Nephron progenitor cell (in vitro differentiated cells): ENCODE measurements around the gene PLXNA4.

Source experiments
- DNase-seq: peaks from one replicate; pipeline ENCODE4 v3.0.0; 2021
- H3K27ac Mint-ChIP-seq: 2 replicates; pipeline ENCODE4 v1.8.0; 2021; ENCODE audit warnings: mild to moderate bottlenecking, moderate library complexity, mixed read lengths
- H3K27me3 Mint-ChIP-seq: 2 replicates; pipeline ENCODE4 v1.8.0; 2021; ENCODE audit warnings: mild to moderate bottlenecking, low read depth, mixed read lengths; ENCODE audit not compliant: poor library complexity
- H3K36me3 Mint-ChIP-seq: 2 replicates; pipeline ENCODE4 v1.8.0; 2021; ENCODE audit warnings: low read depth, mixed read lengths
- H3K4me1 Mint-ChIP-seq: 2 replicates; pipeline ENCODE4 v1.8.0; 2021; ENCODE audit warnings: mixed read lengths
- H3K4me3 Mint-ChIP-seq: 2 replicates; pipeline ENCODE4 v1.8.0; 2021; ENCODE audit warnings: mild to moderate bottlenecking, moderate library complexity, mixed read lengths
- H3K9me3 Mint-ChIP-seq: 2 replicates; pipeline ENCODE4 v1.8.0; 2021; ENCODE audit warnings: mild to moderate bottlenecking, moderate library complexity, mixed read lengths
- TF ChIP-seq, protein P1 (sequence below): fragments of 200-600 bp; sonication (generic); IDR thresholded peaks from 2 replicates; pipeline ENCODE4 v1.5.0; 2021; ENCODE audit warnings: antibody characterized with exemption

The PLXNA4 gene

DNA sequence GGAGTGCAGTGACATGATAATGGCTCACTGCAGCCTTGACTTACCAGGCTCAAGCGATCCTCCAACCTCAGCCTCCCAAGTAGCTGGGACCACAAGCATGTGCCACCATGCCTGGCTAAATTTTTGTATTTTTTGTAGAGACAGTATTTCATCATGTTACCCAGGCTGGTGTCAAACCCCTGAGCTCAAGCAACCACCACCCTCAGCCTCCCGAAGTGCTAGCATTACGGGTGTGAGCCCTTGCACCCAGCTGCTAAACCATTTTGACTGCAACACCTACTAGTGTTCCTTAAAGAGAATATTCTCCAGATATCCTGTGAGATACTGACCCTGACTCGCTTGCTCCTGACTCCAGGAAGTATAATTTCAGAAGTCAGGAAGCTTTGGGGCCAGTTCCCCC, 85.8 kb downstream of the PLXNA4 start:
- Mint-ChIP-seq H3K27ac (no peak overlapping the region), H3K9me3 (peaks cover 10% of the 10 kb centered on the region), H3K36me3 (peaks cover 7% of the 10 kb centered on the region), H3K27me3 (peaks cover 26% of the 10 kb centered on the region), H3K4me1 (peaks cover 48% of the 10 kb centered on the region), H3K4me3 (no peak overlapping the region)
- no peak for DNase-seq
- TF ChIP-seq, protein P1, sequence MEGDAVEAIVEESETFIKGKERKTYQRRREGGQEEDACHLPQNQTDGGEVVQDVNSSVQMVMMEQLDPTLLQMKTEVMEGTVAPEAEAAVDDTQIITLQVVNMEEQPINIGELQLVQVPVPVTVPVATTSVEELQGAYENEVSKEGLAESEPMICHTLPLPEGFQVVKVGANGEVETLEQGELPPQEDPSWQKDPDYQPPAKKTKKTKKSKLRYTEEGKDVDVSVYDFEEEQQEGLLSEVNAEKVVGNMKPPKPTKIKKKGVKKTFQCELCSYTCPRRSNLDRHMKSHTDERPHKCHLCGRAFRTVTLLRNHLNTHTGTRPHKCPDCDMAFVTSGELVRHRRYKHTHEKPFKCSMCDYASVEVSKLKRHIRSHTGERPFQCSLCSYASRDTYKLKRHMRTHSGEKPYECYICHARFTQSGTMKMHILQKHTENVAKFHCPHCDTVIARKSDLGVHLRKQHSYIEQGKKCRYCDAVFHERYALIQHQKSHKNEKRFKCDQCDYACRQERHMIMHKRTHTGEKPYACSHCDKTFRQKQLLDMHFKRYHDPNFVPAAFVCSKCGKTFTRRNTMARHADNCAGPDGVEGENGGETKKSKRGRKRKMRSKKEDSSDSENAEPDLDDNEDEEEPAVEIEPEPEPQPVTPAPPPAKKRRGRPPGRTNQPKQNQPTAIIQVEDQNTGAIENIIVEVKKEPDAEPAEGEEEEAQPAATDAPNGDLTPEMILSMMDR = no peak

DNA sequence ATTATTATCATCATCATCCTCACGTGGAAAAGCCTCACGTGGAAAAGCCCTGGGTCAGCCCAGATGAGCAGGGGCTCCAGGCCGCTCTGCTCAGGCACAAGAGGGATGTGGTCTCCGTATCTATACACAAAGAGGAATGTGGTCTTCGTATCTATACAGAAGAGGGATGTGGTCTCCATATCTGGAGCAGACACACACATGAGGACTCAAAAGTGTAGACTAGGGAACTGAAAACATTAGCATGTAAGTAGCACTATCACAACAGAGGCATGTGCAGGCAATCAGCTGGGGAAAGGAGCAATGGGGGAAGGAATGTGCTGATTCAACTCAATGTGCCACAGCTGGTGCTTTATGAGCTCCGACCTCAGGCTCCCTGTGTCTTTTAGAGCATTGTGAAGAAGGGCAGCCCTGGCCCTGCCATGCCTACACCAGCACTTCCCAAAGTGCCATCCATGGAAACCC, 86.5 kb downstream of the PLXNA4 start:
- peaks cover 7% of the 10 kb centered on the region for H3K36me3 Mint-ChIP-seq
- peaks cover 55% of the 10 kb centered on the region for H3K4me1 Mint-ChIP-seq
- H3K27ac Mint-ChIP-seq = no peak overlapping the region
- TF ChIP-seq, protein P1 = no peak
- peaks cover 26% of the 10 kb centered on the region for H3K27me3 Mint-ChIP-seq
- H3K4me3 Mint-ChIP-seq = no peak overlapping the region
- DNase-seq = no peak
- H3K9me3 Mint-ChIP-seq = peaks cover 10% of the 10 kb centered on the region

DNA sequence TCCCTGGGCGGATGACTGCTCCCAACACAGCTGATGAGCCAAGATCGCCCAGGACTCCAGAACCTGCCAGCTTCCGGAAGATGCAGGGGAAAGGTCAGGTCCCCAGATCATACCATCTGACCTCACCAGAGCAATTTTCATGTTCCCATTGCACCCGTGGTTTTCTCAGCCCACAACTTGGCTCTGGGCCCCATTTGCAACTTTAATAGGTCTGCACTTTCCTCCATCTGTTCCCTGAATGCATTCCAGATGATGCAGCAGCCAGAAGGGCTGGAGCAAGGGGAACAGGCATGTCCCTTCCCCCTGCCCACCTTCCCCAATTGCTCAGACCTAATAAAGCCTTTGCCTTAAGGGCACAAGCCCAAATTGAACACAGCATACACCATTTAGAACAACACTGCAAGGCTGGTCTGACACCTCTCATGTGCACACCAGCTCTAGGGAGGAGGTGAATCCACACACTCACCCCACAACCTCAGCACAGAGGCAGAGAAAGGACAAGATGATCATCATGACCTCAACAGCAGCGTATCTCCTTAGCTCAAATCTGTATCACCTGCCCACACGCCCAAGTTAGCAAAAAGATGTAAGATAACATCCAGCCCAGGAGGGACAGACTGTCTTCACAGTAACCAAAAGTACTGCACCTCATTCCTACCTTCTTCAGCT, 87.5 kb downstream of the PLXNA4 start:
- TF ChIP-seq, protein P1 = no peak
- Mint-ChIP-seq H3K4me3 (no peak overlapping the region), H3K27me3 (peaks cover 35% of the 10 kb centered on the region), H3K27ac (no peak overlapping the region), H3K9me3 (peaks cover 10% of the 10 kb centered on the region), H3K36me3 (peaks cover 7% of the 10 kb centered on the region), H3K4me1 (peaks cover 65% of the 10 kb centered on the region)
- no peak for DNase-seq

DNA sequence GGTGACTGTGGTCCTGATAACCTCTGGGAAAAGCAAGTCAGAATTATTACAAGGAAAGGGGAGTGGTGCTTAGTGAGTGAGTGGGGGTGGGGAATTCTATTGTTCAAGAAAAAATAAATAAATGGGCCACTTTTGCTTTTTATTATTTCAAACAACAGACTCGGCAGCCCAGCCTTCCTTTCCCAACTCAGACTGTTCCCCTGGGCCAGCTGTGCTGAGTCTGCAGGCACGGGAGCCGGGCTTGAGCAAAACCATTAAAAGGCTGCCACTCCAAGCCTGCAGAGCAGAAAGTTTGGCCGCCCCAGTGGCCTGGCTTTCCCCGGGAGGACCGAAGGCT, 90.0 kb downstream of the PLXNA4 start:
- DNase-seq = no peak
- peaks cover 10% of the 10 kb centered on the region for H3K9me3 Mint-ChIP-seq
- TF ChIP-seq, protein P1 = no peak
- H3K27ac Mint-ChIP-seq = peak overlapping the region; percentile 16
- peaks cover 7% of the 10 kb centered on the region for H3K36me3 Mint-ChIP-seq
- peak overlapping the region; percentile 44 for H3K4me3 Mint-ChIP-seq
- peaks cover 53% of the 10 kb centered on the region for H3K4me1 Mint-ChIP-seq
- H3K27me3 Mint-ChIP-seq = peaks cover 44% of the 10 kb centered on the region

DNA sequence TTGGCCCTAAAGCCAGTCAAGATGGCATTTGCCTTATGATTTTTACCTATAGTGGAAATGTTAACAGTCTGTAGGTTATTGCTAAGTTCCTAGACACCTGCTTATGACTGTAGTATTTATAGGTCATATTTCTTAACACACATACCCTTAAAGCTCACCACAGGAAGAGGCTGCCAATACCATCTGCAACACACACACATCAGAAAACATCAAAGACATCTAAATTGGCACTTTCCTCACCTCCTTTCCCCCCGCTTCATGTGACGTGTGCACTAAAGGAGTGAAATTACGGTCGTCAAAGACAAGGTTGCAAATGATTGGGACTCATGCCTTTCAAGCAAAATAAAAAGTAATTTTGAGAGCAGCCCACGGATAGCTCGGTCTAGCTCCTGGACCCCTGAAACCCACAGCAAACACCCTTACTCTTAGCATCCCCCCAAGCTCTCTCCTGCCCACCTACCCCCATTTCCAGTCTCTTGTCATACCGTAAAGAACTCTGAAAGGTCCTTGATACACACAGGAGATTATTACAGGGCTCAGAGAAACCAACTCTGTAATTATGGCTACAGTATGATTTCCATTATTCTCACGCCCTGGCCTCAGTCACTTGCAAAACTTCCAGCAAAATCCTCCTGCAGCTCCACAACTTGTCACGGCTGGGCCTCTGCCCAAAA, 90.5 kb downstream of the PLXNA4 start:
- TF ChIP-seq, protein P1 = no peak
- Mint-ChIP-seq H3K27me3 (peaks cover 44% of the 10 kb centered on the region), H3K9me3 (peaks cover 10% of the 10 kb centered on the region), H3K4me3 (peak overlapping the region; percentile 44), H3K36me3 (peaks cover 7% of the 10 kb centered on the region), H3K27ac (peak overlapping the region; percentile 16), H3K4me1 (peaks cover 49% of the 10 kb centered on the region)
- no peak for DNase-seq

DNA sequence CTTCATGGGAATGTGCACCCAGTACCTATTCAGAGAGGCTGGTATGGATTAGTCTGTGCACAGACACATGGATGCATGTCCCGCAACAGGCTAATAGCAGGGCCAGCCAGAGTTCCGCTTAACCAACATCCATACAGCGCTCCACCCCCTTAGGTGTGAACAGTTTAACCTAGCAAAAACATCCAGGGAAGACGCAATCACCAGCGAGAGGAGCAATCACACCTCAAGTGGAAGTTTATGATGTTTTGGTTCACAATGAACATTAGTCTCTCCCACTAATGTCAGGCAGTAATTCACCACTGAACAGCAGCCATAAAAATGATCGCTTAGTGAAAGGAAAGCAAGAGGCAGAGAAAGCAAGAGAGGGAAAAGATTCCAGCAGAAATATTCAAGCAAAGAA, 91.1 kb downstream of the PLXNA4 start:
- Mint-ChIP-seq H3K4me3 (peak overlapping the region; percentile 16), H3K27me3 (peaks cover 45% of the 10 kb centered on the region), H3K27ac (no peak overlapping the region), H3K9me3 (peaks cover 10% of the 10 kb centered on the region), H3K4me1 (peaks cover 50% of the 10 kb centered on the region), H3K36me3 (peaks cover 7% of the 10 kb centered on the region)
- TF ChIP-seq, protein P1 = no peak
- no peak for DNase-seq
